Sciatic nerve (tissue), 2 donors: ENCODE results near the gene CCDC148. TPM values are rescaled to one million over a fixed set of nuclear protein-coding genes. Genes with fewer than 3 reads are reported as not detected.
A peak's percentile ranks its signal among the peaks of the same experiment; 100 is the strongest.
"Not testable (repeated sequence)": the region's sequence is repeated elsewhere in the genome, so short reads cannot be mapped to it uniquely, and the experiment has no call there.

ENCODE experiments used
- ATAC-seq: fragments of 200-7000 bp; cut with Tn5 transposase; one replicate; pipeline ENCODE4 v1.9.1; 2020; ENCODE audit warnings: mild to moderate bottlenecking, moderate library complexity
- DNase-seq: peaks from one replicate; pipeline ENCODE4 v3.0.0-alpha.2; 2020; ENCODE audit warnings: low spot score
- intact Hi-C: fragments of 100-400 bp; cut with DNase I; formaldehyde crosslinking; loops from one replicate; pipeline ENCODE4 v1.14.2; 2022
- total RNA-seq: library from RNA; stranded (reverse); fragmentation: NEBNext Ultra II Directional; extraction: Animal tissue kit (Norgen Biotek cat#: 25700); gene quantifications from one replicate; pipeline ENCODE4 v1.2.1, GENCODE V29; 2021
- donor health status: DM: no; HTN: no; CAD: no.
- donor health status: DM: no; HTN: no; CAD: no.

Gene CCDC148
- total RNA-seq, 1 donor from 2014 or later: 2.9 TPM

- ATAC-seq: no peak
- intact Hi-C loops: no loop called here
These were observed 201.3 kb downstream of the CCDC148 start for GRCh38 chr2:158255257-158255656.

GRCh38 chr2:158253170-158253569 lies 203.4 kb downstream of the CCDC148 start:
- intact Hi-C loops: no loop called here
- ATAC-seq: no peak
- no peak for DNase-seq

More at GRCh38 chr2:158255257-158255656, 201.3 kb downstream of the CCDC148 start:
- no peak for DNase-seq

- DNase-seq: no peak
- intact Hi-C loops: no loop called here
- ATAC-seq: no peak
These were observed 205.2 kb downstream of the CCDC148 start for GRCh38 chr2:158251356-158251755.

GRCh38 chr2:158243392-158243791 lies 213.2 kb downstream of the CCDC148 start:
- intact Hi-C loops: no loop called here
- ATAC-seq: no peak
- DNase-seq: no peak

GRCh38 chr2:158242280-158242679 lies 214.3 kb downstream of the CCDC148 start:
- intact Hi-C loops: no loop called here
- ATAC-seq: no peak

GRCh38 chr2:158240975-158241374 lies 215.6 kb downstream of the CCDC148 start:
- intact Hi-C loops: no loop called here
- DNase-seq (no peak), ATAC-seq (no peak)

More at GRCh38 chr2:158242280-158242679, 214.3 kb downstream of the CCDC148 start:
- DNase-seq: no peak

- DNase-seq: no peak
- intact Hi-C loops: no loop called here
- ATAC-seq: no peak
These were observed 217.3 kb downstream of the CCDC148 start for GRCh38 chr2:158239271-158239670.

- ATAC-seq (no peak), DNase-seq (no peak)
These were observed 222.1 kb downstream of the CCDC148 start for GRCh38 chr2:158234497-158234896.

GRCh38 chr2:158232476-158232875 lies 224.1 kb downstream of the CCDC148 start:
- intact Hi-C loops: no loop called here
- ATAC-seq: no peak
- DNase-seq: no peak

More at GRCh38 chr2:158234497-158234896, 222.1 kb downstream of the CCDC148 start:
- intact Hi-C loops: no loop called here

GRCh38 chr2:158228943-158229508 lies 227.5 kb downstream of the CCDC148 start:
- intact Hi-C loops: no loop called here
- no peak for DNase-seq
- ATAC-seq: no peak

- ATAC-seq, DNase-seq, intact Hi-C loops: not testable (repeated sequence)
These were observed 233.5 kb downstream of the CCDC148 start for GRCh38 chr2:158223066-158223465.

GRCh38 chr2:158221063-158222020 lies 235.2 kb downstream of the CCDC148 start:
- DNase-seq (no peak), ATAC-seq (no peak)
- intact Hi-C loops: no loop called here

GRCh38 chr2:158217593-158217992 lies 239.0 kb downstream of the CCDC148 start:
- DNase-seq: no peak
- intact Hi-C loops: no loop called here
- no peak for ATAC-seq

- peak; percentile 76 for ATAC-seq
- intact Hi-C loops: no loop called here
- no peak for DNase-seq
These were observed 242.1 kb downstream of the CCDC148 start for GRCh38 chr2:158214431-158214830.

- no peak for DNase-seq
- no peak for ATAC-seq
- intact Hi-C loops: no loop called here
These were observed 242.8 kb downstream of the CCDC148 start for GRCh38 chr2:158213773-158214172.

- intact Hi-C loops: no loop called here
- no peak for DNase-seq
These were observed 244.3 kb downstream of the CCDC148 start for GRCh38 chr2:158212301-158212700.

GRCh38 chr2:158211502-158211901 lies 245.1 kb downstream of the CCDC148 start:
- DNase-seq: no peak
- intact Hi-C loops: no loop called here
- no peak for ATAC-seq

More at GRCh38 chr2:158212301-158212700, 244.3 kb downstream of the CCDC148 start:
- no peak for ATAC-seq

GRCh38 chr2:158207354-158207753 lies 249.2 kb downstream of the CCDC148 start:
- intact Hi-C loops: loop anchor here (5.0 kb wide), 1 partner anchor 625 kb away; no protein-coding TSS in a partner anchor
- DNase-seq (no peak), ATAC-seq (no peak)

GRCh38 chr2:158205215-158205614 lies 251.3 kb downstream of the CCDC148 start:
- intact Hi-C loops: loop anchor here (5.0 kb wide), 1 partner anchor 623 kb away; no protein-coding TSS in a partner anchor

GRCh38 chr2:158204741-158205165 lies 251.8 kb downstream of the CCDC148 start:
- peak; percentile 74 for ATAC-seq
- intact Hi-C loops: loop anchor here (5.0 kb wide), 1 partner anchor 622 kb away; no protein-coding TSS in a partner anchor
- DNase-seq: no peak

More at GRCh38 chr2:158205215-158205614, 251.3 kb downstream of the CCDC148 start:
- ATAC-seq (peak; percentile 22), DNase-seq (no peak)
